GM19455 (cell line): ENCODE results near the gene STRAP.
"Not testable (repeated sequence)": the region's sequence is repeated elsewhere in the genome, so short reads cannot be mapped to it uniquely, and the experiment has no call there.

ENCODE experiments used
- ATAC-seq: cut with Tn5 transposase; IDR thresholded peaks from one replicate; pipeline ENCODE4 v1.9.1; 2021; ENCODE audit not compliant: unreplicated experiment

STRAP gene

GRCh38 chr12:15919418-15919817, 37.2 kb downstream of the STRAP start:
- ATAC-seq = no peak

GRCh38 chr12:15924956-15925355, 42.8 kb downstream of the STRAP start:
- no peak for ATAC-seq

GRCh38 chr12:15928346-15928745, 46.2 kb downstream of the STRAP start:
- no peak for ATAC-seq

GRCh38 chr12:15928870-15929571, 46.8 kb downstream of the STRAP start:
- no peak for ATAC-seq

DNA sequence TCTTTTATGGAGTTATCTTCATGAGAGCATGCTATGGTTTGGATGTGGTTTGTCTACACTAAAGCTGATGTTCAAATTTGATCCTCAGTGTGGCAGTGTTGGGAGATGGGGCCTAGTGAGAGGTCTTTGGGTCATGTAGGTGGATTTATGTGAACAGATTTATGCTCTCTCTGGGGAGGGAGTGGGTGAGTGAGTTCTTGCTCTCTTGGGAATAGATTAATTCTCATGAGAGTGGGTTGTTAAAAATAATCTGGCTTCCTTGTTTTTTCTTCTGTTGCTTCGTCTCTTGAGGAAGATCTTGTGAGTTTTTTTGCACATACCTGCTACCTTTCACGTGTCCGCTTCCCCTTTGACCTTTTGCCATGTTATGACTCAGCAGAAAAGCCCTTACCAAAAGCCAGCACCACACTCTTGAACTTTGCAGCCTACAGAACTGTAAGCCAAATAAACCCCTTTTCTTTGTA, 49.4 kb downstream of the STRAP start:
- no peak for ATAC-seq

- no peak for ATAC-seq
Observed at GRCh38 chr12:15932327-15932726, 50.1 kb downstream of the STRAP start.

- no peak for ATAC-seq
Observed at GRCh38 chr12:15932971-15933370, 50.8 kb downstream of the STRAP start.

GRCh38 chr12:15933751-15934150, 51.6 kb downstream of the STRAP start:
- no peak for ATAC-seq

GRCh38 chr12:15936751-15937150, 54.6 kb downstream of the STRAP start:
- no peak for ATAC-seq

DNA sequence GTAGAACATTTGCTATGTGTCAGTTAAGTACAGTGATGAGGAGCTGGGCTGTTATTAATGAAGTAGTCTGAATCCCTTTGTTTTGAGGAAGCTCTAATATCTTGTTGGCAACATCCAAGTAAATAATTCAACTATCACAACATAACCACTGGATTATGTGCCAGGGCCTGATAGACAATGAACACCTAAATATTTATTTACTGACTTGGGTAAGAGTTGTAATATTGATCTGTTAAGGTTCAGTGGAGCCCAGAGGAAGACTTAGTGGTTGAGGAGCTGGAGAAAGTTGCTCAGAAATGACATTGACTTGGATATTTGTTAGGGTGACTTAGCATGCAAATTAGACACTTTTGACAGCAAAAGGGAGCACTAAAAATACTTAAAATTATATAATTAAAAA, 55.7 kb downstream of the STRAP start:
- no peak for ATAC-seq

GRCh38 chr12:15939111-15939510, 56.9 kb downstream of the STRAP start:
- no peak for ATAC-seq

DNA sequence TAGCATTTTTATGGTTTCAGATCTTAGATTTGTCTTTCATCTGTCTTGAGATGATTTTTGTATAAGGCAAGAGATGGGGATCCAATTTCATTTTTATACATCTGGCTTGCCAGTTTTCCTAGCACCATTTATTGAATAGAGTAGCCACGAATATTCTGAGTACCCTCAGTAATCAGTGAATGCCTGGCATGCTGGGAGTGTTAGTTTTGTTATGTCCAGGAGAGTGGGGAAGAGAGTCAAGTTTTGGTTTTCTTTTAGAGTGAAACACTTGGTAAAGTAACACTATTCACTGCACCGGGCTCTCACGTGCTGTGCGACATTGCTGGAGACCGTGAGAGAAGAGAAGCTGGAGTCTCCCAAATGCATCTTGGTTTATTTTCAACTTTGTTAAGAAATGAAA, 60.3 kb downstream of the STRAP start:
- ATAC-seq = no peak

- not testable (repeated sequence) for ATAC-seq
Observed at GRCh38 chr12:15943519-15943918, 61.3 kb downstream of the STRAP start.

- ATAC-seq = not testable (repeated sequence)
Observed at GRCh38 chr12:15948461-15948860, 66.3 kb downstream of the STRAP start.
